ENCODE data around the gene SUMF1. TPM values are rescaled to one million over a fixed set of nuclear protein-coding genes. Genes with fewer than 3 reads are reported as not detected.

Gene SUMF1
- total RNA-seq, 2 experiments from 2014 or later, result 7.4 to 8.7 TPM

DNA sequence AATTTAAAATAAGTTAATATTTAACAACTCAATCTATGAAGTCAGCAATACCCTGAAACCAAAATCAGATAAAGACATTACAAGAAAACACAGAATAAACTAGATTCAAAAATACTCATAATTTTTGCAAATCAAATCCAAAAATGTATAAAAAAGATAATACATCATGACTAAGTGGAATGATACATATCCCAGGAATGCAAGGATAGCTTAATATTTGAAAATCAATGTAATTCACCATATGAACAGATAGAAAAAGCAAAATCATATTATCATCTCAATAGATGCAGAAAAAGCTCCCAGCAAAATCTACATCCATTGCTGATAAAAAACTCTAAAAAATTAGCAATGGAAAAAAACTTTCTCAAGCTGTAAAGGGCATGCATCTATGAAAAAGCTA lies 93.4 kb downstream of the SUMF1 start:
- ChIA-PET CTCF (interaction anchor here (1.0 to 1.3 kb wide), 2 partner anchors 144 to 161 kb away, joined by 3 read pairs; no protein-coding TSS in a partner anchor), POLR2A (interaction anchor here (1.4 kb wide), 1 partner anchor 120 kb away, joined by 3 read pairs; the partner anchor contains the start of gene ITPR1)
- no peaks in the 10 kb centered on the region for H3K4me1 Mint-ChIP-seq (ENCODE audit: low read depth)
- no peak overlapping the region for H3K4me3 Mint-ChIP-seq
- H3K36me3 Mint-ChIP-seq (ENCODE audit: low read depth), result peaks cover 20% of the 10 kb centered on the region
- DNase-seq (no peak), ATAC-seq (no peak)
- H3K27ac Mint-ChIP-seq, result no peak overlapping the region
- H3K9me3 Mint-ChIP-seq (ENCODE audit: insufficient read depth), result peaks cover 17% of the 10 kb centered on the region
- H3K27me3 Mint-ChIP-seq (ENCODE audit: low read depth), result no peaks in the 10 kb centered on the region

DNA sequence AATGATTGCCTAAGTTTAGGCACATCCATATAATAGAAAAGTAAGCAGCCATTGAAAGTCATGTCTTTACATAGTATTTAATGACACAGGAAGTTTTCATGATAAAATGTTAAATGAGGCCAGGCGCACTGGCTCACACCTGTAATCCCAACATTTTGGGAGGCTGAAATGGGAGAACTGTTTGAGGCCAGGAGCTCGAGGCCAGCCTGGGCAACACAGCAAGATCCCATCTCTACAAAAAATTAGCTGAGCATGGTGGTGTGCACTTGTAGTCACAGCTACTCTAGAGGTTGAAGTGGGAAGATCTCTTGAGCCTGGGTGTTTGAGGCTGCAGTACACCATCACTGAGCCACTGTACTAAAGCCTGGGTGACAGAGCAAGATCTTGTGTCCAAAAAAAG lies 104.5 kb downstream of the SUMF1 start:
- POLR2A ChIA-PET, result no interaction called here
- ATAC-seq, result no peak
- DNase-seq, result no peak
- no peaks in the 10 kb centered on the region for H3K4me1 Mint-ChIP-seq (ENCODE audit: low read depth)
- H3K27ac Mint-ChIP-seq, result no peak overlapping the region
- H3K9me3 Mint-ChIP-seq (ENCODE audit: insufficient read depth), result no peaks in the 10 kb centered on the region
- CTCF ChIA-PET, result no interaction called here
- H3K27me3 Mint-ChIP-seq (ENCODE audit: low read depth), result no peaks in the 10 kb centered on the region
- H3K4me3 Mint-ChIP-seq, result no peak overlapping the region
- H3K36me3 Mint-ChIP-seq (ENCODE audit: low read depth), result peaks cover 2% of the 10 kb centered on the region

- no peaks in the 10 kb centered on the region for H3K4me1 Mint-ChIP-seq (ENCODE audit: low read depth)
- CTCF ChIA-PET, result interaction anchor here (1.7 to 1.9 kb wide), 2 partner anchors 10 to 272 kb away, joined by 9 to 14 read pairs; no protein-coding TSS in a partner anchor
- DNase-seq, result no peak
- no peak overlapping the region for H3K4me3 Mint-ChIP-seq
- no peaks in the 10 kb centered on the region for H3K9me3 Mint-ChIP-seq (ENCODE audit: insufficient read depth)
- POLR2A ChIA-PET, result no interaction called here
- H3K27me3 Mint-ChIP-seq (ENCODE audit: low read depth), result no peaks in the 10 kb centered on the region
- no peak overlapping the region for H3K27ac Mint-ChIP-seq
- ATAC-seq, result no peak
- H3K36me3 Mint-ChIP-seq (ENCODE audit: low read depth), result peaks cover 2% of the 10 kb centered on the region
Observed at GRCh38 chr3:4360817-4361216, 106.3 kb downstream of the SUMF1 start.

DNA sequence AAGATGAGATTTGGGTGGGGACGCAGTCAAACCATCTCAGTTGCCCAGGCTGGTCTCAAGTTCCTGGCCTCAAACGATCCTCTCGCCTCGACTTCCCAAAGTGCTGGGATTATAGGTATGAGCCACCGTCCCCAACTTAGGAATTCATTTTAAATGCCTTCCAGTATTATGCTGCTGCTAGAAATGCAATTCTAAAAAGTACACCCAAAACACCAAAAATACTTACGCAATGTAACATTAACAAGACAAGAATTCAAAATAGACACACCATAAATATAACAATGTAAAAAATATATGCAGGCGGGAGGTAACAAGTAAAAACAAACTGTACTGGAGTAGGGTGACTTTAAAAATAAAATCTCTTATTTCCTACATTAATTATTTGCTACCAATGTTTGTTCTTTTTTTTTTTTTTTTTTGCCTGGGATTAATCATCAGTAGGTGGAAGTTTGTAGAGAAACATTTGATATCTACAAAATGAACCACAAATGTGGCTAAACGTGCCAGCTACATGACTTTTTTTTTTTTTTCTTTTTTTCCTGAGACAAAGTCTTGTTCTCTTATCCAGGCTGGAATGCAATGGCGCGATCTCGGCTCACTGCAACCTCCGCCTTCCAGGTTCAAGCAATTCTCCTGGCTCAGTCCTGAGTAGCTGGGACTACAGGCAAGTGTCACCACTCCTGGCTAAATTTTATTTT lies 107.1 kb downstream of the SUMF1 start:
- H3K36me3 Mint-ChIP-seq (ENCODE audit: low read depth), result peaks cover 2% of the 10 kb centered on the region
- no peak for DNase-seq
- POLR2A ChIA-PET, result no interaction called here
- H3K27me3 Mint-ChIP-seq (ENCODE audit: low read depth), result no peaks in the 10 kb centered on the region
- H3K27ac Mint-ChIP-seq, result no peak overlapping the region
- no peak for ATAC-seq
- H3K9me3 Mint-ChIP-seq (ENCODE audit: insufficient read depth), result no peaks in the 10 kb centered on the region
- no peak overlapping the region for H3K4me3 Mint-ChIP-seq
- CTCF ChIA-PET, result interaction anchor here (1.2 to 1.9 kb wide), 2 partner anchors 9 kb away, joined by 5 to 14 read pairs; no protein-coding TSS in a partner anchor
- peaks cover 4% of the 10 kb centered on the region for H3K4me1 Mint-ChIP-seq (ENCODE audit: low read depth)

- no peaks in the 10 kb centered on the region for H3K9me3 Mint-ChIP-seq (ENCODE audit: insufficient read depth)
- no peak for ATAC-seq
- no peak overlapping the region for H3K27ac Mint-ChIP-seq
- CTCF ChIA-PET, result no interaction called here
- H3K27me3 Mint-ChIP-seq (ENCODE audit: low read depth), result no peaks in the 10 kb centered on the region
- no peak overlapping the region for H3K4me3 Mint-ChIP-seq
- DNase-seq, result no peak
- POLR2A ChIA-PET, result no interaction called here
- H3K4me1 Mint-ChIP-seq (ENCODE audit: low read depth), result peaks cover 4% of the 10 kb centered on the region
- peaks cover 2% of the 10 kb centered on the region for H3K36me3 Mint-ChIP-seq (ENCODE audit: low read depth)
Observed at GRCh38 chr3:4358273-4358672, 108.8 kb downstream of the SUMF1 start.

DNA sequence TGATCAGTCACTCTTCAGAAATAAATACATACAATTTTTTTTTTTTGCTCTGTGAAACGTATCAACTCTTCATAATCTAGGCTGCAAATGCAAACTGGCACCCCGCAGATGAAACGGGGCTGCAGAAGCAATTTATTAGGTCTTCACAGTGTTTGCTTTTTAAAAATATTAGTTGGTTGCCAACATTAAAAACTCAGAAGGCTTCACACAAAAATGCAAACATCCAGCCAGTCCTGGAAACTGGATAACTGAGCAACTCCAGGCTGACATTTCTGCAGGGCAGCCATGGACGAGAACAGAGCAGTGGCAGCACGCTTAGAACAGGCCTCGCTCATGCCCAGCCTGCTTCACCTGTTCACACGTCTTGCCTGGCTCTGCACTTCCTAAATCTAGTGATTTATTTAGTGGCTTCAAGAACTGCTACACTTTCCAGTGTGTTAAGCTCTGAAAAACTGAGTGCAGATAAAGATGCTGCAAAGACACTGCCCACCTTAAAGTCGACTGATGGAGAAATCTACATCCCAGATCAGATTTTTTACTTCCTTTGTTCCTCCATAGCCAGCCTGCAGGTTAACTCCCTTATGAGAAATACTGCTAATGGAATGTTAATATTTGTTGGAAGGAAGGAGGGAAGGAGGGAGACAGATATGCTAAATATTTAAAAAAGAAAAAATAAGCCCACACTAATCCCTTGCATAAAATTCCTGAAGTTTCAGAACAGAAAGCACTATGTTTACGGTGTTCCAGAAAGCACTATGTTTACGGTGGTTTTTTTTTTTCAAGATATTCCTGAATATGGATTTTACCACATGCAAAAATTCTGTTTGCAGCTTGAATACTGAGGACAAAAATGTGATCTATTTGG lies 110.3 kb downstream of the SUMF1 start:
- peaks cover 16% of the 10 kb centered on the region for H3K4me1 Mint-ChIP-seq (ENCODE audit: low read depth)
- ATAC-seq (no peak), DNase-seq (no peak)
- no peak overlapping the region for H3K27ac Mint-ChIP-seq
- no peaks in the 10 kb centered on the region for H3K9me3 Mint-ChIP-seq (ENCODE audit: insufficient read depth)
- H3K36me3 Mint-ChIP-seq (ENCODE audit: low read depth), result peaks cover 2% of the 10 kb centered on the region
- CTCF ChIA-PET, result no interaction called here
- POLR2A ChIA-PET, result interaction anchor here (0.6 kb wide), 1 partner anchor 54 kb away, joined by 4 read pairs; no protein-coding TSS in a partner anchor
- no peak overlapping the region for H3K4me3 Mint-ChIP-seq
- no peaks in the 10 kb centered on the region for H3K27me3 Mint-ChIP-seq (ENCODE audit: low read depth)

GRCh38 chr3:4356220-4356540 lies 110.9 kb downstream of the SUMF1 start:
- CTCF ChIA-PET, result interaction anchor here (1.2 kb wide), 1 partner anchor 277 kb away, joined by 3 read pairs; no protein-coding TSS in a partner anchor
- POLR2A ChIA-PET, result no interaction called here
- Mint-ChIP-seq H3K9me3 (ENCODE audit: insufficient read depth) (no peaks in the 10 kb centered on the region), H3K27ac (no peak overlapping the region), H3K4me1 (ENCODE audit: low read depth) (peaks cover 21% of the 10 kb centered on the region), H3K27me3 (ENCODE audit: low read depth) (no peaks in the 10 kb centered on the region), H3K36me3 (ENCODE audit: low read depth) (peaks cover 2% of the 10 kb centered on the region), H3K4me3 (no peak overlapping the region)
- DNase-seq (no peak), ATAC-seq (no peak)

DNA sequence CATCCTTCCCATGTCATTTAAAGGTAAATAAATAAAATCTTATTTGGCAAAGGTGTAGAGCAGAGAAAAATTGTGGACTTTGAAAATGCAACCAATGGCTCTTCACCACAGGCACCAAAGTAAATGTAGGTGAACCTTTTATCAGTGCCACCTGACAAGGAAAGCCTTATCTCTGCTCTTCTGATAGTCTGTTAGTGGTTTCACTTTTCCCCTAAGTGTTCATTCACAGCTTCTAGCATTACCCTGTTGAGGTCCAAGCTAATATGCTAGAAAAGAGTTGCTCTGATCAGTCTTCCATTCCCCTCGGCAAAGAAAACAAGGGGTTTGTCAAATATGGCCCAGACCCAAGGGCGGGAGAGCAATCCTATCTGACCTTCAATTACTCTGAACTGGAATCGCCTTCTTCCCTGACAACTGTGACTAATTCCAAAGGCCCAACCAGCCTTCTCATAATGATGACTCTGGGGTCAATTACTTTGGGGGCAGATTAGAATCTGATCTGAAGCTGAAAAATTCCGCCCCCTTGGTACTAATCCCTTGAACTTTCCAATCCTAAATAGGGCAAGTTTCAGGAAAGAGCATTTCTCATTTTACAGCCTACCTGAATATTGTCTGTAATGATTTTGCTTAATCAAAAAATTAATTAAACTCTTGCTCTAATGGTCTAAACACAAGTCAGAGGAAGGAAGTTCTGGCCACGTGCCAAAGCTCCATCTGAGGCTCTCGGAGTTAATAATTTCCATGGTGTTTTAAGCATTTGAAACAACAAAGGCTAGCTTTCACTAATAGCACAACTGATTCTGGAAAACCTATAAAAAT lies 111.5 kb downstream of the SUMF1 start:
- Mint-ChIP-seq H3K27me3 (ENCODE audit: low read depth) (no peaks in the 10 kb centered on the region), H3K27ac (no peak overlapping the region), H3K36me3 (ENCODE audit: low read depth) (peaks cover 2% of the 10 kb centered on the region), H3K4me1 (ENCODE audit: low read depth) (peaks cover 26% of the 10 kb centered on the region), H3K4me3 (no peak overlapping the region), H3K9me3 (ENCODE audit: insufficient read depth) (no peaks in the 10 kb centered on the region)
- ATAC-seq (no peak), DNase-seq (no peak)
- CTCF ChIA-PET, result interaction anchor here (1.2 to 1.6 kb wide), 2 partner anchors 163 to 278 kb away, joined by 3 to 4 read pairs; no protein-coding TSS in a partner anchor
- POLR2A ChIA-PET, result no interaction called here

DNA sequence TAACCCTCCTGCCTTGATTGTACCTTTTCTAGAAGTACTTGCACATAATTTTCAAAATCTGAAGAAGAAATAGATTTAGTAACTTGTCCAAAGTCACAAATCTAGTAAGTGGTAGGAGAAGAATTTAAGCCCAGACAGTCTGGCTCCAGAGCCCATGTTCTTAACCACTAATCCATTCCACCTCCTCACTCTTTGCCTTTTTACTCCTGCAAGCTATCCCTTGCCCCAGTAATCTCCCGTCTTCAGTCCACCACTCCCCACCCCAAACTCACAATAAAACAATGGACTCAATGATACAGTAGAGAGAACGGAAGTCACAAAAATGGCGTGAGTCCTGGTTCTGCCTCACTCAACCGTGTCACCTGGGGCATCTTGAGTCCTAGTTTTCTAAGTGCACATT lies 115.2 kb downstream of the SUMF1 start:
- Mint-ChIP-seq H3K4me3 (peak overlapping the region; percentile 60), H3K36me3 (ENCODE audit: low read depth) (no peaks in the 10 kb centered on the region), H3K4me1 (ENCODE audit: low read depth) (peaks cover 26% of the 10 kb centered on the region), H3K9me3 (ENCODE audit: insufficient read depth) (no peaks in the 10 kb centered on the region), H3K27ac (peak overlapping the region; percentile 66), H3K27me3 (ENCODE audit: low read depth) (no peaks in the 10 kb centered on the region)
- ATAC-seq (no peak), DNase-seq (no peak)
- ChIA-PET POLR2A (interaction anchor here (2.7 kb wide), 1 partner anchor 142 kb away, joined by 21 read pairs; the partner anchor contains the start of gene ITPR1), CTCF (interaction anchor here (0.7 to 4.0 kb wide), 22 partner anchors 10 to 707 kb away, joined by 3 to 71 read pairs (median 8); partner anchors contain the start of genes ITPR1 and SUMF1)

GRCh38 chr3:4351164-4351855 lies 115.8 kb downstream of the SUMF1 start:
- Mint-ChIP-seq H3K27ac (peak overlapping the region; percentile 66), H3K4me3 (peak overlapping the region; percentile 60), H3K4me1 (ENCODE audit: low read depth) (peaks cover 26% of the 10 kb centered on the region), H3K36me3 (ENCODE audit: low read depth) (no peaks in the 10 kb centered on the region), H3K27me3 (ENCODE audit: low read depth) (no peaks in the 10 kb centered on the region), H3K9me3 (ENCODE audit: insufficient read depth) (no peaks in the 10 kb centered on the region)
- ChIA-PET POLR2A (interaction anchor here (1.4 to 2.7 kb wide), 2 partner anchors 116 to 142 kb away, joined by 4 to 21 read pairs; partner anchors contain the start of genes ITPR1 and SUMF1), CTCF (interaction anchor here (0.6 to 4.0 kb wide), 49 partner anchors 8 to 708 kb away, joined by 3 to 71 read pairs (median 4); partner anchors contain the start of genes ITPR1 and SUMF1)
- ATAC-seq, result peak; percentile 58
- peak; percentile 30 for DNase-seq

- no peaks in the 10 kb centered on the region for H3K36me3 Mint-ChIP-seq (ENCODE audit: low read depth)
- peak overlapping the region; percentile 23 for H3K4me3 Mint-ChIP-seq
- DNase-seq, result peak; percentile 75
- ChIA-PET CTCF (interaction anchor here (0.6 to 4.0 kb wide), 54 partner anchors 8 to 701 kb away, joined by 3 to 71 read pairs (median 4); partner anchors contain the start of genes ITPR1 and SUMF1), POLR2A (interaction anchor here (0.6 to 2.7 kb wide), 3 partner anchors 116 to 251 kb away, joined by 4 to 21 read pairs (median 4); partner anchors contain the start of genes ITPR1 and SUMF1)
- no peaks in the 10 kb centered on the region for H3K9me3 Mint-ChIP-seq (ENCODE audit: insufficient read depth)
- no peaks in the 10 kb centered on the region for H3K27me3 Mint-ChIP-seq (ENCODE audit: low read depth)
- peak; percentile 92 for ATAC-seq
- H3K4me1 Mint-ChIP-seq (ENCODE audit: low read depth), result peaks cover 26% of the 10 kb centered on the region
- H3K27ac Mint-ChIP-seq, result peak overlapping the region; percentile 4
Observed at GRCh38 chr3:4350789-4351163, 116.3 kb downstream of the SUMF1 start.

All from activated CD8-positive, alpha-beta T cell treated with anti-CD3 and anti-CD28 coated beads, Interleukin-2, amount 10 ng/mL, durations not matched to agents 7 days and 5 days (primary cell).